Suprapubic skin (tissue), 4 donors: ENCODE data around the gene MLLT10.

Source experiments
- EP300 ChIP-seq: sonication (generic); formaldehyde crosslinking; IDR thresholded peaks from one replicate; pipeline ENCODE4 v1.6.1; 2017; ENCODE audit warnings: antibody characterized with exemption
- POLR2AphosphoS5 ChIP-seq, 3 donors: sonication (generic); formaldehyde crosslinking; IDR thresholded peaks; one replicate each; pipeline ENCODE4 v1.6.1; 2017; ENCODE audit warnings: antibody characterized with exemption in 3 of 3
- TF ChIP-seq, protein P1 (sequence below), 2 donors: fragments of 200-600 bp in 1 of 2; fragments of 450-650 bp in 1 of 2; sonication (generic) in 1 of 2; IDR thresholded peaks; one replicate each; pipeline ENCODE4 v1.5.1; 2016 to 2019; ENCODE audit warnings: antibody characterized with exemption in 2 of 2, mild to moderate bottlenecking in 1 of 2, moderate library complexity in 1 of 2

DNA sequence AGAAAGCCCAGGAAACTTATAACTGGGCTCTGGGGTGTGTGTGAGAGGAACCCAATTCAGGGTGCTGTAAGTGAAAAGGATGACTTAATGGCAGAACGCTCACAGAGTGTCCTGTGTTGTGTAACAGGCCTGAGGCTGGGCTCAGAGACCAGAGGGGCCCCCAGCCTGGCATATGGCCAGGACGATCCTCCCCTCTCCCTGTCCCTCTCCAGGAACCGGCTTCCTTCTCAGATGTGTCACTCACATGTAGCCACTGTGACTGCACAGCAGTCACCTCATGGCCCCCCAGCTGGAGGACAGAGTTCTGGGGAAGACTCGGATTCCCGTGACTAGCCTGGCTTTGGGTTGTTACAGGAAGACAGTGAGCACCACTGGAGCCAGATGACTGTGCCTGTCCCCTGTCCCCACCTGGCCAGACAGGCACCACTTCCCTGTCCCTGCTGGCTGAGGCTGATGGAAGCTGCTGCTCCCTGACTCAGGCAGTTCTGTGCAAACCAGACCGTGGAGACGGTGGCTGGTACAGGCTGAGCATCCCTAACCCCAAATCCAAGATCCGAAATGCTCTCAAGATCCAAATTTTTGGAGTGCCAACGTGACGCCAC lies 220.5 kb downstream of the MLLT10 start:
- TF ChIP-seq, protein P1, sequence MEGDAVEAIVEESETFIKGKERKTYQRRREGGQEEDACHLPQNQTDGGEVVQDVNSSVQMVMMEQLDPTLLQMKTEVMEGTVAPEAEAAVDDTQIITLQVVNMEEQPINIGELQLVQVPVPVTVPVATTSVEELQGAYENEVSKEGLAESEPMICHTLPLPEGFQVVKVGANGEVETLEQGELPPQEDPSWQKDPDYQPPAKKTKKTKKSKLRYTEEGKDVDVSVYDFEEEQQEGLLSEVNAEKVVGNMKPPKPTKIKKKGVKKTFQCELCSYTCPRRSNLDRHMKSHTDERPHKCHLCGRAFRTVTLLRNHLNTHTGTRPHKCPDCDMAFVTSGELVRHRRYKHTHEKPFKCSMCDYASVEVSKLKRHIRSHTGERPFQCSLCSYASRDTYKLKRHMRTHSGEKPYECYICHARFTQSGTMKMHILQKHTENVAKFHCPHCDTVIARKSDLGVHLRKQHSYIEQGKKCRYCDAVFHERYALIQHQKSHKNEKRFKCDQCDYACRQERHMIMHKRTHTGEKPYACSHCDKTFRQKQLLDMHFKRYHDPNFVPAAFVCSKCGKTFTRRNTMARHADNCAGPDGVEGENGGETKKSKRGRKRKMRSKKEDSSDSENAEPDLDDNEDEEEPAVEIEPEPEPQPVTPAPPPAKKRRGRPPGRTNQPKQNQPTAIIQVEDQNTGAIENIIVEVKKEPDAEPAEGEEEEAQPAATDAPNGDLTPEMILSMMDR (IDR thresholded peaks at IDR 0.05): no peak
- TF ChIP-seq EP300: no peak
- TF ChIP-seq POLR2AphosphoS5 (IDR thresholded peaks at IDR 0.05): no peak
